ENCODE measurements around the gene UBASH3A. TPM values are rescaled to one million over a fixed set of nuclear protein-coding genes. Genes with fewer than 3 reads are reported as not detected.

Gene UBASH3A
- polyA plus RNA-seq, 3 donors = not detected

DNA sequence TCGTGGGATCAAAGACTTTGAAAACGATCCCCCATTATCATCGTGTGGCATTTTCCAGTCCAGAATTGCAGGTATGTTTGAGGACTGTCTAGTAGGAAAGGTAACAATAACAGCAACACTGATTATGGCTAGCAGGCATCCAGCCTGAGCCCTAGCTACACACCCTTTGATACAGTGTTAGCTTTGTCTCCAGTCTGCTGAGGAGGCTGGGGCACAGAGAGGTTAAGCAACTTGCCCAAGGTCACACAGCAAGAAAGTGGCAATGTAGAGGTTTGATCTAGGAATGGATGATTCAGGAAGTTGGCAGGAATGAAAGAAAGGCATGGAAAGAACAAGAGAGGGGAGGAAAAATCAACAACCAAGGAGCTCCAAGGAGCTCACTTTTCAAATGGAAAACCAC lies 31.2 kb downstream of the UBASH3A start:
- no peak for DNase-seq

DNA sequence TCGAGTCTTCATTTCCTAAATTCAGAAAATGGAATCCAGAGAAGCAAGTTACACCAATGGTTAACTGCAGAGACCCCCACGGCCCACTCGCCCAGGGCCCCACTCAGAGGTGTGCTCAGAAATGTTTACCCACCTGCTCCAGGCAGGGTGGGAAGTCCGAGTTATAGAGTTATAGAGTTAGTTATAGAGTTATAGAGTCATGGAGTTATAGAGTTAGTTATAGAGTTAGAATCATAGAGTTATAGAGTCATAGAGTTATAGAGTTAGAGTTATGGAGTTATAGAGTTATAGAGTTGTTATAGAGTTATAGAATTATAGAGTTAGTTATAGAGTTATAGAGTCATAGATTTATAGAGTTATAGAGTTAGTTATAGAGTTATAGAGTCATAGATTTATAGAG lies 31.7 kb downstream of the UBASH3A start:
- H3K36me3 Mint-ChIP-seq = no peaks in the 10 kb centered on the region
- H3K27ac Mint-ChIP-seq = no peak overlapping the region
- TF ChIP-seq, protein P1, sequence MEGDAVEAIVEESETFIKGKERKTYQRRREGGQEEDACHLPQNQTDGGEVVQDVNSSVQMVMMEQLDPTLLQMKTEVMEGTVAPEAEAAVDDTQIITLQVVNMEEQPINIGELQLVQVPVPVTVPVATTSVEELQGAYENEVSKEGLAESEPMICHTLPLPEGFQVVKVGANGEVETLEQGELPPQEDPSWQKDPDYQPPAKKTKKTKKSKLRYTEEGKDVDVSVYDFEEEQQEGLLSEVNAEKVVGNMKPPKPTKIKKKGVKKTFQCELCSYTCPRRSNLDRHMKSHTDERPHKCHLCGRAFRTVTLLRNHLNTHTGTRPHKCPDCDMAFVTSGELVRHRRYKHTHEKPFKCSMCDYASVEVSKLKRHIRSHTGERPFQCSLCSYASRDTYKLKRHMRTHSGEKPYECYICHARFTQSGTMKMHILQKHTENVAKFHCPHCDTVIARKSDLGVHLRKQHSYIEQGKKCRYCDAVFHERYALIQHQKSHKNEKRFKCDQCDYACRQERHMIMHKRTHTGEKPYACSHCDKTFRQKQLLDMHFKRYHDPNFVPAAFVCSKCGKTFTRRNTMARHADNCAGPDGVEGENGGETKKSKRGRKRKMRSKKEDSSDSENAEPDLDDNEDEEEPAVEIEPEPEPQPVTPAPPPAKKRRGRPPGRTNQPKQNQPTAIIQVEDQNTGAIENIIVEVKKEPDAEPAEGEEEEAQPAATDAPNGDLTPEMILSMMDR (IDR thresholded peaks at IDR 0.05) = no peak
- H3K9me3 Mint-ChIP-seq = peaks cover 0 to 15% (median 10%) of the 10 kb centered on the region in 7 donors
- Histone ChIP-seq H3K27me3 (ENCODE audit: control insufficient read depth in 2 of 2, insufficient read depth in 2 of 2, low read length in 2 of 2) (no peaks in the 10 kb centered on the region), H3K79me2 (ENCODE audit: insufficient read depth, low read length) (no peaks in the 10 kb centered on the region), H3K4me1 (ENCODE audit: control insufficient read depth in 1 of 2, insufficient read depth in 2 of 2, low read length in 2 of 2) (peaks cover 7% of the 10 kb centered on the region in 2 donors), H3K9ac (ENCODE audit: insufficient read depth, low read length, poor library complexity, severe bottlenecking) (no peak overlapping the region), H4K20me1 (ENCODE audit: insufficient read depth, low read length) (no peaks in the 10 kb centered on the region), H3K27ac (ENCODE audit: low read depth in 1 of 2, low read length in 2 of 2) (no peak overlapping the region), H2AFZ (ENCODE audit: insufficient read depth, low read depth, low read length, poor library complexity, severe bottlenecking) (no peak overlapping the region), H3K9me3 (replicated peaks in 1 of 2; ENCODE audit: control insufficient read depth in 1 of 2, insufficient read depth in 1 of 2, low read length in 2 of 2) (no peaks in the 10 kb centered on the region), H3K4me3 (replicated peaks in 1 of 3; ENCODE audit: low read depth in 2 of 3, low read length in 3 of 3) (no peak overlapping the region), H3K36me3 (replicated peaks in 1 of 2; ENCODE audit: control insufficient read depth in 1 of 2, insufficient read depth in 2 of 2, low read length in 2 of 2) (no peaks in the 10 kb centered on the region), H3K4me2 (replicated peaks; ENCODE audit: extremely low read depth, low read length, poor library complexity, severe bottlenecking) (no peak overlapping the region)
- no peak for DNase-seq
- intact Hi-C loops (cut with micrococcal nuclease) = no loop called here
- H3K4me1 Mint-ChIP-seq = peaks cover 8% of the 10 kb centered on the region
- peaks cover 0 to 2% (median 0%) of the 10 kb centered on the region in 3 donors for H3K27me3 Mint-ChIP-seq (ENCODE audit: low read depth in 3 of 3)
- no peak overlapping the region for H3K4me3 Mint-ChIP-seq
- 61% methylated on average over 3 of the region's 4 CpGs for WGBS (ENCODE audit: insufficient coverage)

More for the DNA sequence above, 31.2 kb downstream of the UBASH3A start:
- Mint-ChIP-seq H3K4me3 (no peak overlapping the region), H3K4me1 (peaks cover 8% of the 10 kb centered on the region), H3K27me3 (ENCODE audit: low read depth in 3 of 3) (peaks cover 0 to 2% (median 0%) of the 10 kb centered on the region in 3 donors), H3K36me3 (no peaks in the 10 kb centered on the region), H3K9me3 (peaks cover 0 to 15% (median 10%) of the 10 kb centered on the region in 7 donors), H3K27ac (no peak overlapping the region)
- Histone ChIP-seq H3K4me1 (ENCODE audit: control insufficient read depth in 1 of 2, insufficient read depth in 2 of 2, low read length in 2 of 2) (peaks cover 7% of the 10 kb centered on the region in 2 donors), H3K79me2 (ENCODE audit: insufficient read depth, low read length) (no peaks in the 10 kb centered on the region), H3K4me3 (replicated peaks in 1 of 3; ENCODE audit: low read depth in 2 of 3, low read length in 3 of 3) (no peak overlapping the region), H3K9ac (ENCODE audit: insufficient read depth, low read length, poor library complexity, severe bottlenecking) (no peak overlapping the region), H3K27ac (ENCODE audit: low read depth in 1 of 2, low read length in 2 of 2) (no peak overlapping the region), H3K36me3 (replicated peaks in 1 of 2; ENCODE audit: control insufficient read depth in 1 of 2, insufficient read depth in 2 of 2, low read length in 2 of 2) (no peaks in the 10 kb centered on the region), H3K9me3 (replicated peaks in 1 of 2; ENCODE audit: control insufficient read depth in 1 of 2, insufficient read depth in 1 of 2, low read length in 2 of 2) (no peaks in the 10 kb centered on the region), H4K20me1 (ENCODE audit: insufficient read depth, low read length) (no peaks in the 10 kb centered on the region), H3K4me2 (replicated peaks; ENCODE audit: extremely low read depth, low read length, poor library complexity, severe bottlenecking) (no peak overlapping the region), H3K27me3 (ENCODE audit: control insufficient read depth in 2 of 2, insufficient read depth in 2 of 2, low read length in 2 of 2) (no peaks in the 10 kb centered on the region), H2AFZ (ENCODE audit: insufficient read depth, low read depth, low read length, poor library complexity, severe bottlenecking) (no peak overlapping the region)
- 83% methylated on average over 2 of the region's 3 CpGs for WGBS (ENCODE audit: insufficient coverage)
- intact Hi-C loops (cut with micrococcal nuclease) = no loop called here
- TF ChIP-seq, protein P1 (IDR thresholded peaks at IDR 0.05) = no peak
